Stimulated activated CD4-positive, alpha-beta T cell treated with anti-CD3 and anti-CD28 coated beads, Interleukin-2, amount 100 ng/mL, for 24 hours (primary cell): ENCODE measurements around the gene SPRN.
"Not testable (repeated sequence)": the region's sequence is repeated elsewhere in the genome, so short reads cannot be mapped to it uniquely, and the experiment has no call there.

Source experiments
- DNase-seq, 2 donors: peaks; one replicate each; pipeline ENCODE4 v3.0.0-alpha.2; 2020

SPRN gene

GRCh38 chr10:133424601-133425000, at the start of gene SPRN:
Gene SPRN, minus strand, starts transcription at chr10:133424625. Its CDS starts 944 bp downstream, at chr10:133423681.
- not testable (repeated sequence) for DNase-seq

- DNase-seq: no peak
Measured at GRCh38 chr10:133474027-133474426, 49.6 kb upstream of the SPRN start.

GRCh38 chr10:133473270-133473669, 48.8 kb upstream of the SPRN start:
- DNase-seq: no peak

GRCh38 chr10:133471300-133472109, 47.1 kb upstream of the SPRN start:
- no peak for DNase-seq

GRCh38 chr10:133469205-133469604, 44.8 kb upstream of the SPRN start:
- not testable (repeated sequence) for DNase-seq

- DNase-seq: no peak
Measured at GRCh38 chr10:133467286-133467911, 43.0 kb upstream of the SPRN start.

GRCh38 chr10:133466683-133467275, 42.4 kb upstream of the SPRN start:
- no peak for DNase-seq

GRCh38 chr10:133465950-133466474, 41.6 kb upstream of the SPRN start:
- no peak for DNase-seq

- DNase-seq: no peak
Measured at GRCh38 chr10:133465191-133465949, 40.9 kb upstream of the SPRN start.

GRCh38 chr10:133464582-133465031, 40.2 kb upstream of the SPRN start:
- no peak for DNase-seq

GRCh38 chr10:133462512-133463305, 38.3 kb upstream of the SPRN start:
- DNase-seq: no peak

- DNase-seq: no peak
Measured at GRCh38 chr10:133461841-133462240, 37.4 kb upstream of the SPRN start.

- no peak for DNase-seq
Measured at GRCh38 chr10:133461027-133461426, 36.6 kb upstream of the SPRN start.

- DNase-seq: no peak
Measured at GRCh38 chr10:133460208-133460769, 35.9 kb upstream of the SPRN start.

- DNase-seq: no peak
Measured at GRCh38 chr10:133459454-133460207, 35.2 kb upstream of the SPRN start.

GRCh38 chr10:133458710-133459453, 34.5 kb upstream of the SPRN start:
- peak in 1 of 2 donors; percentile 16 for DNase-seq

- peak in 1 of 2 donors; percentile 11 for DNase-seq
Measured at GRCh38 chr10:133458021-133458709, 33.7 kb upstream of the SPRN start.

GRCh38 chr10:133457100-133457841, 32.8 kb upstream of the SPRN start:
- no peak for DNase-seq
